HG03139 (cell line): ENCODE measurements around the gene OPCML.

Experiments used
- ATAC-seq: cut with Tn5 transposase; IDR thresholded peaks from one replicate; pipeline ENCODE4 v1.9.1; 2021; ENCODE audit not compliant: unreplicated experiment

Gene OPCML

GRCh38 chr11:132777067-132777975 lies 755.0 kb downstream of the OPCML start:
- no peak for ATAC-seq

DNA sequence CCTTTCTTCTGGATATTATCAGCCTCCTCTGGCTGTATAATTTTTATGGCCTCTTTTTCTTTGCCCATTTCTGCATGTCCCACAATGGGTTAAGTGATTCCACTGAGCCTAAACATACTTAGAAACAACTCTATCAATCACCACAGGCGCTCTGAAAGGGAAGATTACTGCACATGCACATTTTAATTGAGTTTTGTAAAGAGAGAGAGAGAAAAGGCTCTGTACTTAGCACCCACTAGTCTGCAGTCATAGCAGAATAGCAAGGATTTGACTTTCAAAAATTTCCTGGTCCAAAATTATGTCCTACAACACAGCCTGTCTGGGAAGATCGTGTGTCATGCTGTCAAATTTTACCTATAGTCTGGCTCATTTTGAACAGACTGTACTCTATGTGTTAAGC lies 758.5 kb downstream of the OPCML start:
- ATAC-seq: no peak

DNA sequence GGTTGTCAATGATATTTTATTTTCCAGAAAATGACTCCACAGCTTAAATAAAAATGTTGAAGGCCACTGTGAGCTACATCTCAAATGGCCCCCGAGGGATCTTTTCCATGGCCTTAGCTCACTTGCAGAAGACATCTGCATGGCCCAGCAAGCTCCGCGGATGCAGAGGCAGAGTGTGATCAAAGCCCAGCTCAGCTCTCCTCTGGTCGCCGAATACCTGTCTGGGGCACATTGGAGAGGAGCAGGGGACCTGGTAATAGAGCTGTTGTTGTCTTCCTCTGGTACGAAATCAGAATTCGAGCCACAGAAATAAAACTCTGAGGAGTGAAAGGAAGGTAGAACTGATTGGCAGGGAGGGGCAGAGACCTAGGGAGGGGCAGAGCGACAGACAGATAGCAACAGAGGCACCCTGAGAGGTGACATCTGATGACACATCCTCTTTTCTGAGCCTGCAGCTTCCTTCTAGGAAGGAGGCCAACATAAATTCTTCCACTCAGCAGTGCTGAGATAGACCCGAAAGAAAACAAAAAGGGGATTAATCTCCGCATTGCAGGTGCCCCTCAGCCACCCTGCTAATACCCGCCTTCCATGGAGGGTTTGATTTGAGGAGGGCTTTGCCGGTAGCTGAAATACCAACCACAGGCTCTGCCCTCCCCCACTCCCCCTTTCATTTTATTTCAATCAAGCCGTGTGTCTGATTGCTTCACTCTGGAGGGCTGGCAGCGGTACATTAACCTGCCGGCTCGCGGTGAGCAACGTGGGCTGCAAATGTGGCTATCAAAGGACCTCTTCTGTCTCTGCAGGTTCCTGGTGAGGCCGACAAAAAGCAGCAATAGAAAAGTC lies 759.4 kb downstream of the OPCML start:
- no peak for ATAC-seq

DNA sequence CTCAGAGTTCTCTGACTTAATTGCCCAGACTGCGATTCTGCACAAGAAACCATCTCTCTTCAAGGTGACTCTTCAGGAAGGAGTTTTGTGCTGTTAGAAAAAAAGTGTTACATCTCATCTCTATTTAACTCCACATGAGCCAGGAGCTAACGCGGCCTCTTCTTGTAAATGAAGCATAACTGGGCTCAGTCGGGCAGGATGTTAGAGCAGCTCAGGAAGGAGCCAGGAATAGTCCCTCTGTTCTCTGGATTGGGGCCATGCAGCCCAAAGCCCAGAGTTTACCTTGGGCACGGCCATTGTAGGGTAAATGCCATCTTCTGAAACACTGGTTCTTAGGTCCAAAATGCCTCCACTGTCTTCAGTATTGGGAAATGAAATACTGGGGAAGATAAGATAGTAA lies 760.6 kb downstream of the OPCML start:
- no peak for ATAC-seq

DNA sequence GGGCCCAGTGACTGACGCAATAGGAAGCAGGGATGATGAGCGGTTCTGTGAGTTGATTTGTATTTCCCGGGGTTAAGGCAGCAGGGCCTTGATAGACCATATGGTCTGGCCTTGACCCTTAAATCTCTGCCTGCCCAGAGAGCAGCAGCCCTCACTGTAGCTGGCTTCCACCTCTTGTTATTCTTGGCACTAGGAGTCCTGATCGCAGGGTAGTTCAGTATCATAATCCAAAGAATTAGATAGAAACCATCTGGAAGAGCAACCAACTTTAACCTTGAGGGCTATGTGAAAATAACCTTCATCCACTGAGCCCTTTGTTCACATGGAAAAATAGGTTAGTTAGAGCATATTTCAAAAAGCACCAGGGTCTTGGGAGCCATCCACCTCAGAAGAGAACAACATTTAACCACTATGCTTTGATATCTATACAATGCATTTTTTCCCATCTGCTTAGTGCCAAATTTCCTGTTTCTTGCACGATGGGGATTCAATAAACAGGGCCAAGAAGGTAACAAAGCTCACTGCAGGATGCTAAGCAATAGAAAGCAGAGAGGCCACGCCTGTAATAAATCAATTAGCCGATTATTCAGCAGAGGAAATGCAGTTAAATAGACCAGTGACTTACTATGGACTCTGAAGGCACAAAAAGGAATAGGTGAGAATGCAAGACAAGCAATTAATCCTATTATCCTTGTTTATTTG lies 761.3 kb downstream of the OPCML start:
- ATAC-seq: no peak

DNA sequence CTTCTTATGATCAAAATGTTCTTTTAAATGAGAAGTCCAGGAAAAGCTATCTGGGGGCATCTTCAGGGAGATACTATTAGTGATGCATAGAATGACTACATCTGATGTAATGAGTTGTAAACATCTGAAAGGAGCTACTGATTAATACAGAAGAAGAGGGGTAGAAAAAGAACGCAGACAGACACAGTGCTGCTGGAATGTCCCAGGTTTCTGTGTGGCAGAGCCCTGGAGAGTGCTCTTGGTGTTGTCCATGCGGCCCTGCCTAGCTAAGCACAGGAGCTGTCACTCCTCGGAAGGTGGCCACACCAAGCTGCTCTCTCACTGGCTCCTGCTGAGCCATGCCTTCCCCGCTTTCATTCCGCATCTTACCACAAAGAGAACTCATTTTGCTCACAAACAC lies 768.8 kb downstream of the OPCML start:
- ATAC-seq: no peak

DNA sequence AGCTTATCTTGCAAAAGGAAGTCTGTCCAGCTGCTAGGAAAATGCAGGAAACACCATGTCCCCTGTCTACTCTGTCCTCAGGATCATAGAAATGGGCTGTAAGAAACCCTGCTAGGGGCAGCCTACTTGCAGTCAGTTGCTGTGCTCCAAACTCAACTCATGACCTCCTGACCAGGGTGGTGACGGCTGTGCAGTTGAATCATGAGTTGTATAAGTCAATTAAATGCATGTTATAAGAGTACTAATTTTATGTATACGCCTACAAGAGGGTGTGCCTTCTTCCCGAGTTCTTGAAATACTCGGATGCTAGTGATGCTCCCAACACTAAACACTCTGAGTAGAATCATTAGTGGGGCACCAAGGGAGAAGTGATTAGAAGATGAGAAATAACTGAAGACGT lies 776.4 kb downstream of the OPCML start:
- ATAC-seq: no peak

DNA sequence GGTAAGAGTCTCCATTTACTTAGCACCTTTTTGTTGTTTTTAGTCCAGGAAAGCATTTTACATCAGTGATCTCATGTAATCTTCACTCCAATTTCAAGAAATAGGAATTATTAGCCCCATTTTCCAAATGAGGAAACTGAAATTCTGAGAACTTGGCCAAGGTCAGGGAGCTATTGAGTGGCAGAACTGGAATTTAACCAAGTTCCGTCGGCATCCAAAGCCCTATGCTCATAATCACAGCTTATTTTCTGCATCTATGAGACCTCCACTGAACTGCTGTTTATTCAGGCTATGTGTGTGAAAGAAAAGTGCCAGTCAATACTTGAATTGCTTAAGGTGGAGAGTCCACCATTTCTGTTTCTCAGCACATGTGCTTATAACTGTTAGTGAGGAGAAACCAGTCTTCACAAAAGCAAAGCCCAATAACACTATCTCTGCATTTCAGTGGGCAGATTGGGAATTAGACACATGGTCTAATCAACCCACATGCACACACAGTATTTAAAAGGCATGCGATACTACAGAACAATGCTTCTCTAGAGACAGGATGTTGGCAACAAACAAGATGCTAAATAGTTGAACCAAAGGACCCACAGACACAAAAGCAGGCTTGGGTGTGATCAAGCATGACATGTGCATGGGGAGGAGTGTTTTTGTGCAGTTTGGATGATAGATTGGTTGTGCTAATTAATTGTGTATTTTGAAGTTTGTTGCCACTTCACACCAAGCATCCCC lies 780.6 kb downstream of the OPCML start:
- ATAC-seq: no peak

GRCh38 chr11:132746305-132746704 lies 786.0 kb downstream of the OPCML start:
- ATAC-seq: no peak

DNA sequence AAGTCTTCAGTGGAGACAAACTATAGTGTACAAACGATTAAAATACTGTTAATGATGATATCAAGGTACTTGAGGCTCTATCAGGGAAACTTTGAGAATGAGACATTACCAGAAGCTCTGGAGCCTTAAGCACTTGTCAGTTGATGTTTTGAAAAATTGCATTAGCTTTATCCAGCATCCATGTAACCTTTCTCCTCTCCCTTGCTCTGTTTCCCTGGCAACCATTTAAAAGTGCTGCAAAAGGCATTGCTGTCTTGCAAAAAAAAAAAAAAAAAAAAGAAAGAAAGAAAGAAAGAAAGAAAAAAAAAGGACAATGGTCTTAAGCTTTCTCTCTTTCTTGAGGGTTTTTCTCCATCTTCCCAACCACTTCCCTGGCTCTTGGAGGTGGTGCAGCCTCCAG lies 787.0 kb downstream of the OPCML start:
- no peak for ATAC-seq

DNA sequence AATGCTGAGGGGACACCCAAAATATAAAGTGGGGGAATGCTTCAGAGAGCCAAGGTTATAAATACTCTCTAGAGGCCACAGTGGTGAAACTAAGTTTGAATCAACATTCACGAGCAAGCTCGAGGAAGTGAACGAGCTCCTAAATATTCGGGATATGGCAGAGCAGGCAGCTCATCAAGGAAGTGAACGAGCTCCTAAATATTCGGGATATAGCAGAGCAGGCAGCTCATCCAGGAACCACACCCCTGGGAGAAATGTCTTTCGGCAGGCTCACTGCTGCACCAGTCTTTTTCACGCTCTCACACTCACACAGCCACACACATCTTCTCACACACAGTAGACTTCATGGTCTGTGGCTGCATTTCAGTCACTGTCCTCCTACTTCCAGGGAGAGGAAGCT lies 787.5 kb downstream of the OPCML start:
- ATAC-seq: no peak

- ATAC-seq: no peak
Observed at GRCh38 chr11:132743601-132744000, 788.7 kb downstream of the OPCML start.

DNA sequence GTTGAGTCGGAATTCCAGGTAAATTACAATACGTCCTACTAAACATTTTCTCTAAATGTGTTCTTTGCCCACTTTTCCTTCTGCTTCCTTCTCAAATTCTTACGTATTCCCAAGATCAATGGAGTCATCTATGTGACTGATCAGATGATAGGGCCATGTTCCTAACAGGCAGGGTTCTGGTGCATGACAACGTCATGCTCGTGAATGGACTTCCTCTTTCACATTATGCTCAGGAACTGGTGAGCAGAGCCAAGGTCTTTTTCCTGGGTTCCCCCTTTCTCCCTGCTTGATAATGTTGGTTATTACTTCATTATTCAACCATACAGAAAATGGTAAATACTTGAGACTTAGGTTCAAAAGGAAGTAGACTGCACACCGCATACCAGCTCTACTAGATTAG lies 789.4 kb downstream of the OPCML start:
- ATAC-seq: no peak

DNA sequence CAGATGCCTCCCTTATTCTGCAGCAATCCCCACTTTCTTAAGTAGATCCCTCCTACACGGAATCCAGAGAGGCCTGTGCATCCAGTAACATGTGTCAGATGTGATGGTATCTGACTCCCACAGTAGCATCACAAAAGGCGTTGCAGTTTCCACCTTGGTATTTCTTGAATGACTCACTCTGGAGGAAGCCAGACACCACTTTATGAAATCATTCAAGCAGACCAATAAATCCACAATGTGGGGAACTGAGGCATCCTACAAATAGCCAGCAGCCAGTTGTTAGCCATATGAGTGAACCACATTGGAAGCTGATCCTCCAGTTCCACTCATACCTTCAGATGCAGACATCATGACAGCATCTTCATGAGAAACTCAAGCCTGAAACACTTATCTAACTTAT lies 798.1 kb downstream of the OPCML start:
- no peak for ATAC-seq

DNA sequence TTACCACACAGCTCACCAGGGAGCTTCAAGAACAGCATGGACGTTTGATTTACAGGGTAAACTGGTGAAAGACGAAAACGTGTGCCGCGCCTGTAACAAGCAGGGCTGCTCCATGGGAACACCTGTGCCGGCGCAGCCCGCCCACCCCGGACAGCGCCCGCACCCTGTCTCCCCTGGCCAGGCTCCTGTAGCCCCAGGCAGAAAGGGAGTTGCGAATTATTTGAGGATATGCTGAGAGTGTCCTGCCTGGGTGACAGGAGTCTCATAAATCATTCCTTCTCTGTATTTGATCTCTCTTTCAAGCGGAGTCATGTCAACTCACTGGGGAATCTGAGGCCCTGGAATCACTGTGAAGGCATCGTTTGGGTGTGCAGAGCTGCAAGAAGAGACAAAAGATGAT lies 804.3 kb downstream of the OPCML start:
- ATAC-seq: no peak

GRCh38 chr11:132721526-132721925 lies 810.8 kb downstream of the OPCML start:
- no peak for ATAC-seq

GRCh38 chr11:132719684-132720083 lies 812.6 kb downstream of the OPCML start:
- no peak for ATAC-seq

DNA sequence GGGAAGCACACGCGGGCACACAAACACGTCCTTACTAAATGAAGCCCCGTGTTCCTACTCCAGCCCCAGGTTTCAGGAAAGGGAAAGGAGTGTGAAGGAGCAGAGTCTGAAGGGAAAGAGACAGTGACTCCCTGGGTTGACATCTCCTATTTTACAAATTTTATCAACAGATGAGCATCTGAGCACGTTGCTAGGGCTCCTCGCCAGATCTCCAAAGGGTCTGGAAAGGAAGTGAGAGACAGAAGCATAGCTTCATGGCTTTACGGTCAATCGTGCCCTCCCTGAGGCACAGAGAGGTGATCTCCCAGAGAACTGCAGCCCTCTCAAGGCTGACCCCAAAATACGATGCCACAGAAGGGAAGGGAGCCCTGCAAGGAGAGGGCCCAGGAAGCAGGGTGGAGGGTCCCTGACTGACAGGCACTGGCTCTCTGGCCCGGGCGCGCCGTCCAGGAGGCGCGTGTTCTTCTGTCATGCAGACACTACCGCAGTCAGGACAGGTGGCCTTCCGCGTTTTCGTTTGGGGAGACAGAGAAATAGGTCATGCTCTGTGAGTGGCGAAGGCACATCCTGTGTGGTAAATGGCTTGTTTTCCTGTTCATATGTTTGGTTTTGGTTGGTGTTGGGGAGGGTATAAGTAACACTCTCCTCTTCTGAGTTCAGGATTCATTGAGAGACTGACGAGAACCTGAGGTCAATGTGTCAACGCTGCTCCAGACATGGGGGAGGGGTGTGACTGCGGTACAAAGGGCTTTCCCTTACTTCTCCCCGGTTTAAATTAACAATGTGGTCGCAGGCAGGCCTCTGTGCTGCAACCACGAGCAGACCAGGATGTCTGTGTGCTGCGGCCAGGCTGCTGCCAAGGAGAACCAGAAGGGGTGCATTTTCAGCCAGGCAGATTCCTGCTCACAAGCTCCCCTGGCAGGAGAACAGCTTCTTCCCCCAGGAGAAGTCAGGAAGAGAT lies 813.3 kb downstream of the OPCML start:
- ATAC-seq: no peak

GRCh38 chr11:132717824-132718223 lies 814.5 kb downstream of the OPCML start:
- ATAC-seq: no peak

- no peak for ATAC-seq
Observed at GRCh38 chr11:132716037-132716436, 816.3 kb downstream of the OPCML start.
